Trophoblast cell (in vitro differentiated cells and primary cell): Measurements from ENCODE around the gene TWIST2.

Source experiments
- DNase-seq, 2 donors: peaks; one replicate each; pipeline ENCODE4 v3.0.0-alpha.2; 2016
- H2AFZ ChIP-seq: 2 replicates; pipeline ENCODE4 v1.6.1; 2013; ENCODE audit warnings: low read length, moderate library complexity, mild to moderate bottlenecking; ENCODE audit not compliant: insufficient read depth, poor library complexity
- H2AK5ac ChIP-seq: 2 replicates; pipeline ENCODE4 v1.6.1; 2013; ENCODE audit warnings: mild to moderate bottlenecking, low read length
- H2BK120ac ChIP-seq: 2 replicates; pipeline ENCODE4 v1.6.1; 2013; ENCODE audit warnings: low read length, mild to moderate bottlenecking, moderate library complexity; ENCODE audit not compliant: insufficient read depth, poor library complexity
- H2BK12ac ChIP-seq: 2 replicates; pipeline ENCODE4 v1.6.1; 2013; ENCODE audit warnings: mild to moderate bottlenecking, low read length, moderate library complexity
- H2BK5ac ChIP-seq: 2 replicates; pipeline ENCODE4 v1.6.1; 2013; ENCODE audit warnings: low read length, low read depth, moderate library complexity, mild to moderate bottlenecking; ENCODE audit not compliant: poor library complexity
- H3K14ac ChIP-seq: 2 replicates; pipeline ENCODE4 v1.6.1; 2013; ENCODE audit warnings: mild to moderate bottlenecking, low read length
- H3K18ac ChIP-seq: 2 replicates; pipeline ENCODE4 v1.6.1; 2013; ENCODE audit warnings: mild to moderate bottlenecking, low read length
- H3K23ac ChIP-seq: 2 replicates; pipeline ENCODE4 v1.6.1; 2013; ENCODE audit warnings: low read length
- H3K27ac ChIP-seq: 2 replicates; pipeline ENCODE4 v1.5.1; 2013; ENCODE audit warnings: low read depth, mild to moderate bottlenecking, inconsistent platforms, low read length, moderate library complexity
- H3K27me3 ChIP-seq: 2 replicates; pipeline ENCODE4 v1.6.1; 2013; ENCODE audit warnings: inconsistent platforms, mild to moderate bottlenecking, low read length, moderate library complexity; ENCODE audit not compliant: insufficient read depth
- H3K36me3 ChIP-seq, 2 experiments: 1 replicate in 1 of 2; 2 replicates in 1 of 2; pipeline ENCODE4 v1.6.1; 2013; ENCODE audit warnings: low read length in 2 of 2, mild to moderate bottlenecking in 2 of 2, moderate library complexity in 1 of 2; ENCODE audit not compliant: insufficient read depth in 2 of 2, control insufficient read depth in 1 of 2
- H3K4ac ChIP-seq: 2 replicates; pipeline ENCODE4 v1.6.1; 2013; ENCODE audit warnings: low read depth, mild to moderate bottlenecking, low read length, moderate library complexity
- H3K4me1 ChIP-seq, 2 experiments: 1 replicate in 1 of 2; 2 replicates in 1 of 2; pipeline ENCODE4 v1.6.1; 2013; ENCODE audit warnings: low read length in 2 of 2, mild to moderate bottlenecking in 2 of 2, moderate library complexity in 1 of 2; ENCODE audit not compliant: insufficient read depth in 2 of 2, control insufficient read depth in 1 of 2
- H3K4me2 ChIP-seq: 2 replicates; pipeline ENCODE4 v1.6.1; 2013; ENCODE audit warnings: inconsistent platforms, mild to moderate bottlenecking, low read length, moderate library complexity
- H3K4me3 ChIP-seq: 2 replicates; pipeline ENCODE4 v1.5.1; 2013; ENCODE audit warnings: mild to moderate bottlenecking, low read depth, low read length, inconsistent platforms
- H3K79me1 ChIP-seq: one replicate; pipeline ENCODE4 v1.6.1; 2013; ENCODE audit warnings: low read length
- H3K79me2 ChIP-seq: 2 replicates; pipeline ENCODE4 v1.6.1; 2013; ENCODE audit warnings: low read length, mild to moderate bottlenecking; ENCODE audit not compliant: control insufficient read depth, insufficient read depth, poor library complexity
- H3K9ac ChIP-seq: 2 replicates; pipeline ENCODE4 v1.6.1; 2013; ENCODE audit warnings: mild to moderate bottlenecking, low read length
- H3K9me3 ChIP-seq: 2 replicates; pipeline ENCODE4 v1.6.1; 2013; ENCODE audit warnings: low read depth, mild to moderate bottlenecking, control low read depth, inconsistent platforms, low read length; ENCODE audit not compliant: insufficient read depth
- H4K12ac ChIP-seq: 2 replicates; pipeline ENCODE4 v1.6.1; 2013; ENCODE audit warnings: low read depth, mild to moderate bottlenecking, low read length, moderate library complexity
- H4K8ac ChIP-seq: 2 replicates; pipeline ENCODE4 v1.6.1; 2013; ENCODE audit warnings: low read depth, mild to moderate bottlenecking, low read length, moderate library complexity
- H4K91ac ChIP-seq: one replicate; pipeline ENCODE4 v1.6.1; 2013; ENCODE audit warnings: low read depth, mild to moderate bottlenecking, low read length, moderate library complexity
- WGBS: extraction: QIAGEN DNeasy Blood & Tissue Kit; methylation state at CpG from one replicate; pipeline ENCODE4 v1.1.7; 2013; ENCODE audit warnings: missing lambda C conversion rate; ENCODE audit not compliant: insufficient read length, insufficient coverage; ENCODE audit errors: extremely low coverage; 5-methylcytosine and 5-hydroxymethylcytosine counted together

The TWIST2 gene

DNA sequence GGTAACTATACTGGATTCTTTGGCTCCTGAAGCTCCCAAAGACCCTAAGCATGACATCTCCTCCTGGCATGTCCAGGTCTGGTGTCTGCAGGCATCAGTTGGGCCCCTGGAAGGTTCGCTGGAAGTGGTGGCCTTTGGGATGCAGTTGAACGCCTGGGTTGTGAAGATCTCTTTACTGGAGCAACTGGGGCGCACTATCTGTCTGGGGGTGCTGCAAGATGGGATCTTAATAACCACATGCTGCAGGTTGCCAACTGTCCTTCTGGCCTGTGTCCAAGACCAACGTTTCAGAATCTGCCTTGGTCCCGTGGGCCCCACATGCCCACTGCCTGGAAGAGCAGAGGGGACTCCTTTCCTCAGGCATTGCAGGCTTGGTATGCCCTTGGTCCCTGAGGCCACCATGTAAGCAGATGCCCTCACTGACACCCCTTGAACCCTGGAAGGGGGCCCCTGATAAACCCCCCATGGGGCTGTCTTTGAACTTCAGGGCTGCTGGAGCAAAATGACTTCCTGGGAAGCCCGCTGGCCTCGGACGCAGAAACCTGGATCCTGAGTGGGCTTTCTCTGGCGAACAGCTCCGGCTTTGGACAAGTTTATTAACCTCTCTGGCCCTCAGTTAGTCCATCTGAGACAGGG lies 101.9 kb downstream of the TWIST2 start:
- whole genome bisulfite sequencing, result no CpG with 5 or more reads among the region's 10 CpGs
- Histone ChIP-seq H3K27ac (no peak overlapping the region), H3K14ac (no peak overlapping the region), H2BK12ac (no peak overlapping the region), H2AFZ (no peak overlapping the region), H3K4me2 (no peak overlapping the region), H3K36me3 (no peaks in the 10 kb centered on the region), H3K4me1 (no peaks in the 10 kb centered on the region), H3K23ac (no peak overlapping the region), H3K9me3 (peaks cover 2% of the 10 kb centered on the region), H4K91ac (no peak overlapping the region), H3K27me3 (no peaks in the 10 kb centered on the region), H2BK5ac (no peak overlapping the region), H3K9ac (no peak overlapping the region), H3K4ac (no peak overlapping the region), H2BK120ac (no peak overlapping the region), H3K18ac (no peak overlapping the region), H4K8ac (no peak overlapping the region), H3K79me1 (no peaks in the 10 kb centered on the region), H3K79me2 (no peaks in the 10 kb centered on the region), H3K4me3 (no peak overlapping the region), H4K12ac (no peak overlapping the region), H2AK5ac (no peak overlapping the region)
- DNase-seq, result no peak

DNA sequence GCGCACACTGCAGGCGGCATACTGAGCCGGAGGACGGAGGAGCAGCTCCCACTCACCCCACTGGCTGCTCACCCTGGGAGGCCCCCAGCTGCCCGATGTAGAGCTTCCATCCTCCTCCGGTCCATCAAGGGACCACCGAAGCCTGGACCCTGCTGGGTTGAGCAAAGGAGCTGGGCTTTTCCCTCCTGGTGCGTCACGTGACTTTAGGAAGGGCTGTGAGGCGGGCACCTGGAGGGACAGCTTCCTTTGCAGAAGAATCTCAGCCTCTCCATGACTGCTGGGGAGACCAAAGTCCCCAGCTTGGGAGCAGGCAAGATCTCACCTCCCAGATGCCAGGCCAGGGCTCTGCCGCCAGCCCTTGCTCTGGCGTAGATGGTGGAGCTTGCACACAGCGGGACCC lies 102.7 kb downstream of the TWIST2 start:
- no peak for DNase-seq

DNA sequence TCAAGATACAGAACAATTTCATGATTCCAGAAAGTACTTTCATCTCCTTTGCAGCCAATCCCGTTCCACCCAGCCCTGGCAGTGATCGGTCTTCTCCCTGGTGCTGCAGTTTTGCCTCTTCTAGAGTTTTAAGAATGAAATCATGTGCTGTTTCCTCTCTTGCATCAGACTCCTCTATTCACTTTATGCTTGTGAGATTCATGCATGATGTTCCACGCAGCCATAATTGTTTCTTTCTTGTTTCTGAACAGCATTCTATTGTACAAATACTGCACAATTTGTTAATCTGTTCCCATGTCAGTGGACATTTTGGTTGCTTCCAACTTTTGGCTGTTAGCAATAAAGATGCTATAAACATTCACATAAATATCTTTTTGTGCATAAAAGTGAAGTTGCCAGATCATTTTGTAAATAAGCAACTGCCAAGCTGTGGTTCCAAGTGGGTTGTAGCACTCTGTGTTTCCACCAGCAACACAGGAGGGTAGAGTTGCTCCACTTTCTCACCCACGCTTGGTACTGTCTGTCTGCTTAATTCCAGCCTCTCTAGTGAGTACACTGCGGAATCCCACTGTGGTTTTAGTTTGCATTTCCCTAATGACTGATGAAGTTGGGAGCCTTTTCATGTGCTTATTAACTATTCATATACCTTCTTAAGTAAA lies 104.5 kb downstream of the TWIST2 start:
- no peak overlapping the region for H4K12ac ChIP-seq
- no peaks in the 10 kb centered on the region for H3K4me1 ChIP-seq

More for the DNA sequence above, 102.7 kb downstream of the TWIST2 start:
- Histone ChIP-seq H2BK5ac (no peak overlapping the region), H3K27ac (no peak overlapping the region), H3K4me2 (no peak overlapping the region), H3K27me3 (no peaks in the 10 kb centered on the region), H2BK120ac (no peak overlapping the region), H3K4me1 (no peaks in the 10 kb centered on the region), H3K79me2 (no peaks in the 10 kb centered on the region), H3K36me3 (no peaks in the 10 kb centered on the region), H3K18ac (no peak overlapping the region), H2BK12ac (no peak overlapping the region), H3K14ac (no peak overlapping the region), H4K8ac (no peak overlapping the region), H3K4me3 (no peak overlapping the region), H4K91ac (no peak overlapping the region), H3K9ac (no peak overlapping the region), H4K12ac (no peak overlapping the region), H3K9me3 (peaks cover 2% of the 10 kb centered on the region), H3K4ac (no peak overlapping the region), H3K23ac (no peak overlapping the region), H2AK5ac (no peak overlapping the region), H2AFZ (no peak overlapping the region), H3K79me1 (no peaks in the 10 kb centered on the region)
- no CpG with 5 or more reads among the region's 13 CpGs for WGBS

DNA sequence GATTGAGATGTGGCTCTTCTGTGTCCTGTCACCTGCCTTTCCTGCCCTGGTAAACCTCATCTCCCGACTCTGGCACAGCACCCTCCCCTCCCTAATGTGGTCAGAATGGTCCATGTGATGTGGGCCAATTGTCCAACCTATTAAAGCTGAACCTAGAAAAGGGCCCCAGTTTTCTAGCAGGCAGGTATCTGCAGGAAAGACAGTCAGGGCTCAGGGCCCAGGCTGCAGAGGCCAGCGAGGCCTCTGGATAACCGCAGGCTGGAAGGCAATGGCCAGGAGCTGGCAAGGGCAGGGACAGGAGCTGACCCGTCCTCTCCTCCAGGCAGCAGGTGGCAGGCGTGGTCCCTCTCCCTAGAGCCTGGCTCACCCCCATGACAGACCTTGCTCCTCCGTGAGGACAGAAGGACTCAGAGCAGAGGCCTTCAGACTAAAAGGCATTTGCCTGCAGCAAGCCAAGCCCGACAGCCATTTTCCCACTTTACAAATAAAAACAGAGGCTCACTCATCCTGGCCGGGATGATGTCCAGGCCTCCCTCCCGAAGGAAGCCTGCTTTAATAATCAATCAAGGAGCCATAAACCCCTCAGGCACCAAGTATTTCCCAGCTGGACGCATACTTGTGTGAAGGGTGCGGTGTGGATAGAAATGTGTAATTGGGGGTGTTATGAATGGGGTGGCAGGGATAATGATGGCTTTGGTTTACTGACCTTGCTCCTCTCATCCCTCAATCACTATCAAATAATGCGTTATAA lies 107.1 kb downstream of the TWIST2 start:
- no peak overlapping the region for H3K4me3 ChIP-seq
- no peaks in the 10 kb centered on the region for H3K79me1 ChIP-seq
- H2AK5ac ChIP-seq, result no peak overlapping the region
- WGBS, result 100% methylated on average over 1 of the region's 12 CpGs
- no peaks in the 10 kb centered on the region for H3K9me3 ChIP-seq
- no peak overlapping the region for H2BK120ac ChIP-seq
- no peak overlapping the region for H3K4ac ChIP-seq
- H3K36me3 ChIP-seq, result no peaks in the 10 kb centered on the region
- no peak overlapping the region for H4K8ac ChIP-seq
- no peak overlapping the region for H3K27ac ChIP-seq
- H3K27me3 ChIP-seq, result no peaks in the 10 kb centered on the region
- no peak overlapping the region for H3K23ac ChIP-seq
- no peak overlapping the region for H2BK12ac ChIP-seq
- no peak overlapping the region for H4K91ac ChIP-seq
- H4K12ac ChIP-seq, result no peak overlapping the region
- no peak overlapping the region for H3K4me2 ChIP-seq
- no peaks in the 10 kb centered on the region for H3K4me1 ChIP-seq
- DNase-seq, result no peak
- H3K9ac ChIP-seq, result no peak overlapping the region
- no peak overlapping the region for H2AFZ ChIP-seq
- H3K79me2 ChIP-seq, result no peaks in the 10 kb centered on the region
- H3K18ac ChIP-seq, result no peak overlapping the region
- no peak overlapping the region for H3K14ac ChIP-seq
- H2BK5ac ChIP-seq, result no peak overlapping the region

More for the DNA sequence above, 104.5 kb downstream of the TWIST2 start:
- Histone ChIP-seq H3K4me3 (no peak overlapping the region), H3K27ac (no peak overlapping the region), H3K79me2 (no peaks in the 10 kb centered on the region), H3K4ac (no peak overlapping the region), H2AK5ac (no peak overlapping the region), H3K9ac (no peak overlapping the region), H3K4me2 (no peak overlapping the region), H4K91ac (no peak overlapping the region), H3K79me1 (no peaks in the 10 kb centered on the region), H3K27me3 (no peaks in the 10 kb centered on the region), H3K23ac (no peak overlapping the region), H2BK5ac (no peak overlapping the region), H3K36me3 (no peaks in the 10 kb centered on the region), H2BK120ac (no peak overlapping the region), H3K9me3 (peaks cover 2% of the 10 kb centered on the region), H4K8ac (no peak overlapping the region), H2BK12ac (no peak overlapping the region), H2AFZ (no peak overlapping the region), H3K14ac (no peak overlapping the region), H3K18ac (no peak overlapping the region)
- no CpG with 5 or more reads among the region's 5 CpGs for WGBS
- DNase-seq, result no peak
